K562 (cell line): ENCODE data around the gene FAM24A. TPM values are rescaled to one million over a fixed set of nuclear protein-coding genes. Genes with fewer than 3 reads are reported as not detected.

Source experiments
- ATF7 ChIP-seq: fragments of 450-650 bp; IDR thresholded peaks from 2 replicates; pipeline ENCODE4 v1.7.1; 2014; ENCODE audit warnings: mild to moderate bottlenecking, moderate library complexity
- DIDO1 ChIP-seq: fragments of 450-650 bp; IDR thresholded peaks from 2 replicates; pipeline ENCODE4 v1.6.1; 2016; ENCODE audit warnings: low read depth, missing biosample characterization, missing genetic modification characterization
- ELK1 ChIP-seq: sonication (generic); formaldehyde crosslinking; IDR thresholded peaks from 2 replicates; pipeline ENCODE4 v1.8.1; 2022; ENCODE audit warnings: missing genetic modification reagents
- ERF ChIP-seq: fragments of 450-650 bp; formaldehyde crosslinking; IDR thresholded peaks from 2 replicates; pipeline ENCODE4 v1.4.0; 2020; ENCODE audit warnings: mild to moderate bottlenecking, mixed read lengths
- EWSR1 ChIP-seq: fragments of 450-650 bp; IDR thresholded peaks from 2 replicates; pipeline ENCODE4 v1.6.1; 2018; ENCODE audit warnings: borderline replicate concordance, mild to moderate bottlenecking, low read depth, moderate library complexity; ENCODE audit not compliant: partially characterized antibody
- FOXP4 ChIP-seq: sonication (generic); formaldehyde crosslinking; IDR thresholded peaks from 2 replicates; pipeline ENCODE4 v1.8.0; 2022; ENCODE audit warnings: mild to moderate bottlenecking, missing genetic modification reagents, borderline replicate concordance
- HMG20A ChIP-seq: fragments of 450-650 bp; formaldehyde crosslinking; conservative IDR thresholded peaks from 2 replicates; pipeline ENCODE4 v1.4.0; 2020; ENCODE audit warnings: mild to moderate bottlenecking, mixed read lengths
- KLF16 ChIP-seq: IDR thresholded peaks from 2 replicates; pipeline ENCODE4 v1.6.1; 2016; ENCODE audit warnings: antibody characterized with exemption
- MCM7 ChIP-seq, 2 experiments: fragments of 450-650 bp; IDR thresholded peaks; 2 replicates each; pipeline ENCODE4 v1.6.1; 2016 to 2018
- MYC ChIP-seq, 2 experiments: fragments of 250-450 bp in 1 of 2; sonication (Bioruptor Pico) in 1 of 2; IDR thresholded peaks; 2 replicates each; pipeline versions ENCODE4 v1.5.1 to v1.6.1; 2012 to 2021; ENCODE audit warnings: low read depth in 2 of 2, borderline replicate concordance in 1 of 2, improper control_type of control experiment in 1 of 2, low read length in 1 of 2, mild to moderate bottlenecking in 1 of 2, moderate library complexity in 1 of 2
- MYNN ChIP-seq, 2 experiments: sonication (generic); formaldehyde crosslinking in 1 of 2; IDR thresholded peaks; 2 replicates each; pipeline versions ENCODE4 v1.5.0 to v1.6.1; 2016 to 2020; ENCODE audit warnings: antibody characterized with exemption in 1 of 2, missing genetic modification reagents in 1 of 2
- NUFIP1 ChIP-seq: fragments of 450-650 bp; IDR thresholded peaks from 2 replicates; pipeline ENCODE4 v1.6.1; 2018; ENCODE audit not compliant: partially characterized antibody
- PML ChIP-seq: IDR thresholded peaks from 2 replicates; pipeline ENCODE4 v1.6.1; 2012; ENCODE audit warnings: low read length, inconsistent platforms
- PTTG1 ChIP-seq: fragments of 450-650 bp; IDR thresholded peaks from 2 replicates; pipeline ENCODE4 v1.6.1; 2016; ENCODE audit warnings: low read depth, mild to moderate bottlenecking, missing genetic modification characterization, missing compliant biosample characterization
- SFPQ ChIP-seq: fragments of 200-400 bp; formaldehyde crosslinking; IDR thresholded peaks from 2 replicates; pipeline ENCODE4 v1.6.1; 2017; ENCODE audit warnings: mild to moderate bottlenecking, low read depth, low read length, moderate library complexity
- SMAD4 ChIP-seq: fragments of 250-450 bp; sonication (Bioruptor Pico); conservative IDR thresholded peaks from 2 replicates; pipeline ENCODE4 v1.8.0; 2021; ENCODE audit warnings: inconsistent platforms, mild to moderate bottlenecking, moderate library complexity
- TFE3 ChIP-seq: fragments of 450-650 bp; formaldehyde crosslinking; IDR thresholded peaks from 2 replicates; pipeline ENCODE4 v1.4.0; 2020; ENCODE audit warnings: mild to moderate bottlenecking, mixed read lengths
- ZBTB33 ChIP-seq: sonication (generic); formaldehyde crosslinking; IDR thresholded peaks from 2 replicates; pipeline ENCODE4 v1.8.1; 2023; ENCODE audit warnings: mild to moderate bottlenecking, missing genetic modification reagents
- polyA plus RNA-seq, 8 experiments: library from polyadenylated mRNA; depleted of rRNA in 4 of 8; stranded (reverse) in 5 of 8; unstranded in 3 of 8; fragments of >200 nt; fragmentation: Nextera tagmentation in 2 of 8; fragmentation: Illumina TruSeq in 1 of 8; extraction: Ambion mirVana in 2 of 8; extraction: Trizol in 1 of 8; gene quantifications; 2 replicates each; pipeline versions ENCODE4 v1.2.1 to v1.2.3, GENCODE V29; 2011 to 2014; ENCODE audit warnings: inconsistent platforms in 1 of 8, missing spikeins in 1 of 8
- total RNA-seq, 7 experiments: library from RNA; depleted of rRNA in 6 of 7; stranded (reverse); fragments of >200 nt in 6 of 7; fragmentation: Illumina TruSeq in 2 of 7; extraction: Trizol in 2 of 7; gene quantifications; 2 replicates each; pipeline versions ENCODE4 v1.2.1 to v1.2.3, GENCODE V29; 2011 to 2021; ENCODE audit warnings: low replicate concordance in 1 of 7

The FAM24A gene
- total and polyA plus RNA-seq, 9 of the 15 experiments (the other 6 are each of a cell fraction or from before 2014, with no cell fraction given), result not detected

GRCh38 chr10:122953902-122954730, 43.7 kb downstream of the FAM24A start, which contains the start of gene C10orf88 (continued):
- TF ChIP-seq SMAD4 (CRISPR knock-in tag) (peak; percentile 40; the same call in 1 of the 2 replicates), DIDO1 (tag) (no peak), PML (no peak), HMG20A (CRISPR knock-in tag) (no peak), ATF7 (peak; percentile 55), EWSR1 (no peak), ELK1 (CRISPR knock-in tag) (no peak), SFPQ (no peak), ZBTB33 (CRISPR knock-in tag) (peak; percentile 39; the same call in 1 of the 2 replicates), MCM7 (IDR thresholded peaks at IDR 0.05) (no peak), KLF16 (no peak), NUFIP1 (no peak), TFE3 (CRISPR knock-in tag) (no peak), ERF (CRISPR knock-in tag) (no peak), MYC (IDR thresholded peaks at IDR 0.05; ENCODE audit: low read depth, low read length) (peak; percentile 52), MYC (CRISPR knock-in tag; IDR thresholded peaks at IDR 0.05; ENCODE audit: borderline replicate concordance, low read depth) (no peak), MYNN (IDR thresholded peaks at IDR 0.05) (no peak), MYNN (CRISPR knock-in tag; IDR thresholded peaks at IDR 0.05) (no peak), PTTG1 (tag) (no peak), FOXP4 (CRISPR knock-in tag) (peak; percentile 63; the same call in 1 of the 2 replicates)
